Measurements from ENCODE around the gene MRPS10. TPM values are rescaled to one million over a fixed set of nuclear protein-coding genes. Genes with fewer than 3 reads are reported as not detected.

MRPS10 gene
- total and polyA plus RNA-seq, 4 donors: 20.1 to 26.8 (median 23.9) TPM

DNA sequence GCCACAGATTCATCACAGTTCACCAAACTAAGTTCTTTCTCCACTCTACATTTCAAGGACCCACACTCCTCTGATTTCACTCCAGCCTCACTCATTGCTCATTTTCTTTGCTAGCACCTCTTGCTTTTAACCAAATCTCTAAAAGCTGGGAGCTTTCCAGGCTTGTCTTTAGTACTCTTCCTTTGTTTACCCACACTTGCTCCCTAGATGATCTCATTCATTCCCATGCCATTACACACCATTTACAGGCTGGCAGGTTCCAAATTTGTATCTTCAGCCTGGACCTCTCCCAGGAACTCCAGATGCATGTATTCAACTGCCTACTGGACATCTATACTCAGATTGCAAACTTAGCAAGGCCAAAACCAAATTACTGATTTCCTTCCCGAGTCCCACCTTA lies 17.6 kb downstream of the MRPS10 start:
- H3K36me3 ChIP-seq (ENCODE audit: control insufficient read depth in 4 of 4, insufficient read depth in 3 of 4, low read depth in 1 of 4, low read length in 3 of 4): peaks cover 0 to 3% (median 0%) of the 10 kb centered on the region in 4 donors
- TF ChIP-seq NR2F2 (IDR thresholded peaks at IDR 0.05) (no peak), FOXA1 (IDR thresholded peaks at IDR 0.05) (peak; percentile 63), JUND (IDR thresholded peaks at IDR 0.05) (peak; percentile 37 to 90), RXRA (IDR thresholded peaks at IDR 0.05) (peak in 1 of 2 donors; percentile 22), FOXA2 (IDR thresholded peaks at IDR 0.05) (peak; percentile 76), YY1 (IDR thresholded peaks at IDR 0.05) (peak; percentile 41), HNF4A (conservative IDR thresholded peaks at IDR 0.05) (peak in 1 of 2 donors; percentile 34), GABPA (IDR thresholded peaks at IDR 0.05 in 1 of 2, conservative IDR thresholded peaks at IDR 0.05 in 1 of 2) (no peak)
- H3K4me1 ChIP-seq (ENCODE audit: control insufficient read depth in 4 of 4, insufficient read depth in 4 of 4, low read length in 3 of 4): peaks cover 2 to 23% (median 11%) of the 10 kb centered on the region in 4 donors
- H3K9me3 ChIP-seq (ENCODE audit: control insufficient read depth in 4 of 4, low read length in 3 of 4): peaks cover 0 to 2% (median 0%) of the 10 kb centered on the region in 4 donors
- WGBS: 70% methylated on average over 1 of the region's 1 CpG
- no peak for DNase-seq (ENCODE audit: low spot score)
- no peak overlapping the region for H3K4me3 ChIP-seq (ENCODE audit: low read depth in 1 of 3, low read length in 3 of 3)
- no peak overlapping the region for H3K9ac ChIP-seq (ENCODE audit: low read depth in 1 of 2, low read length in 2 of 2)
- no peak overlapping the region for H3K27ac ChIP-seq (ENCODE audit: low read depth in 1 of 2, low read length in 2 of 2)
- no peaks in the 10 kb centered on the region for H3K27me3 ChIP-seq (ENCODE audit: control insufficient read depth in 4 of 4, insufficient read depth in 4 of 4, low read length in 3 of 4)

DNA sequence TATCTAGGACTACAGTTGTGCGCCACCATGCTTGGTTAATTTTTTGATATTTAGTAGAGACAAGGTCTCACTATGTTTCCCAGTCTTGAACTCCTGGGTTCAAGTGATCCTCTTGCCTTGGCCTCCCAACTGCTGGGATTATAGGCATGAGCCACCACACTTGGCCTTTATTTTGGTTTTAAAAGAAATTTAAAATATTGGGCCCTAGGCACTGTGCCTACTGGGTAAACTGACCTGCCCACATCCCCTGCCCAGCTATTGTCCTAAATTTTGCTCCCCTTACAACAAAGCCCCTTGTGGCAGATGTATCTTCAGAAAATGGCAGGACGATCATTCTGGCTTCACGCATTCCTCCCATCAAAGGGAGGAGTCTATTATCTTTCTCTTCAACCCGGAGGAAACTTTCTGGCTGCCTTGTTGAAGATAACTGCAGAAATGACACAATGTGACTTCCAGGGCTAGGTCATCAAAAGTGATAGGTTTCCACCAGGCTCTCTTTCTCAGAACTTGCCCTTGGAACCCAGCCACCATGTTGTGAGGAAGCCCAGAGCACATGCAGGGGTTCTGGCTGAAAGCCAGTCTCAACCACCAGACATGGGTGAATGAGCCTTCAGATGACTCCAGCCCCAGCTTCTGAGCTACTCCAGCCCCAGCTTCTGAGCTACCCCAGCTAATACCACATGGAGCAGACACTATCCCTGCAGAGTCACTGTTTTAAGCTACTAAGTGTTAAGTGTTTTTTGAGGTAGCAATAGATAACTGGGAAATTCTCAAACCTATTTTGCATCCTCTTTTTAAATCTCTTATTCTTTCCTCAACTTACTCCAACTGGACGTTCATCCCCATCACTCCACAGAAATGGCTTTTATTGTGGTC lies 18.3 kb downstream of the MRPS10 start:
- TF ChIP-seq RXRA (IDR thresholded peaks at IDR 0.05) (no peak), TAF1 (conservative IDR thresholded peaks at IDR 0.05) (no peak), GABPA (IDR thresholded peaks at IDR 0.05 in 1 of 2, conservative IDR thresholded peaks at IDR 0.05 in 1 of 2) (no peak), NR2F2 (IDR thresholded peaks at IDR 0.05) (no peak), HNF4G (IDR thresholded peaks at IDR 0.05) (no peak), YY1 (IDR thresholded peaks at IDR 0.05) (no peak), JUND (IDR thresholded peaks at IDR 0.05) (no peak), SP1 (IDR thresholded peaks at IDR 0.05) (no peak), FOXA1 (IDR thresholded peaks at IDR 0.05) (no peak)
- TF ChIP-seq, protein P1, sequence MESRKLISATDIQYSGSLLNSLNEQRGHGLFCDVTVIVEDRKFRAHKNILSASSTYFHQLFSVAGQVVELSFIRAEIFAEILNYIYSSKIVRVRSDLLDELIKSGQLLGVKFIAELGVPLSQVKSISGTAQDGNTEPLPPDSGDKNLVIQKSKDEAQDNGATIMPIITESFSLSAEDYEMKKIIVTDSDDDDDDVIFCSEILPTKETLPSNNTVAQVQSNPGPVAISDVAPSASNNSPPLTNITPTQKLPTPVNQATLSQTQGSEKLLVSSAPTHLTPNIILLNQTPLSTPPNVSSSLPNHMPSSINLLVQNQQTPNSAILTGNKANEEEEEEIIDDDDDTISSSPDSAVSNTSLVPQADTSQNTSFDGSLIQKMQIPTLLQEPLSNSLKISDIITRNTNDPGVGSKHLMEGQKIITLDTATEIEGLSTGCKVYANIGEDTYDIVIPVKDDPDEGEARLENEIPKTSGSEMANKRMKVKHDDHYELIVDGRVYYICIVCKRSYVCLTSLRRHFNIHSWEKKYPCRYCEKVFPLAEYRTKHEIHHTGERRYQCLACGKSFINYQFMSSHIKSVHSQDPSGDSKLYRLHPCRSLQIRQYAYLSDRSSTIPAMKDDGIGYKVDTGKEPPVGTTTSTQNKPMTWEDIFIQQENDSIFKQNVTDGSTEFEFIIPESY (IDR thresholded peaks at IDR 0.05): no peak
- TF ChIP-seq, protein P2, sequence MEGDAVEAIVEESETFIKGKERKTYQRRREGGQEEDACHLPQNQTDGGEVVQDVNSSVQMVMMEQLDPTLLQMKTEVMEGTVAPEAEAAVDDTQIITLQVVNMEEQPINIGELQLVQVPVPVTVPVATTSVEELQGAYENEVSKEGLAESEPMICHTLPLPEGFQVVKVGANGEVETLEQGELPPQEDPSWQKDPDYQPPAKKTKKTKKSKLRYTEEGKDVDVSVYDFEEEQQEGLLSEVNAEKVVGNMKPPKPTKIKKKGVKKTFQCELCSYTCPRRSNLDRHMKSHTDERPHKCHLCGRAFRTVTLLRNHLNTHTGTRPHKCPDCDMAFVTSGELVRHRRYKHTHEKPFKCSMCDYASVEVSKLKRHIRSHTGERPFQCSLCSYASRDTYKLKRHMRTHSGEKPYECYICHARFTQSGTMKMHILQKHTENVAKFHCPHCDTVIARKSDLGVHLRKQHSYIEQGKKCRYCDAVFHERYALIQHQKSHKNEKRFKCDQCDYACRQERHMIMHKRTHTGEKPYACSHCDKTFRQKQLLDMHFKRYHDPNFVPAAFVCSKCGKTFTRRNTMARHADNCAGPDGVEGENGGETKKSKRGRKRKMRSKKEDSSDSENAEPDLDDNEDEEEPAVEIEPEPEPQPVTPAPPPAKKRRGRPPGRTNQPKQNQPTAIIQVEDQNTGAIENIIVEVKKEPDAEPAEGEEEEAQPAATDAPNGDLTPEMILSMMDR (IDR thresholded peaks at IDR 0.05; ENCODE audit: low read depth, low read length, missing input control): no peak
- no peak for DNase-seq (ENCODE audit: low spot score)
- H3K9me3 ChIP-seq (ENCODE audit: control insufficient read depth in 4 of 4, low read length in 3 of 4): peaks cover 0 to 2% (median 0%) of the 10 kb centered on the region in 4 donors
- H3K36me3 ChIP-seq (ENCODE audit: control insufficient read depth in 4 of 4, insufficient read depth in 3 of 4, low read depth in 1 of 4, low read length in 3 of 4): peaks cover 0 to 3% (median 0%) of the 10 kb centered on the region in 4 donors
- H3K27ac ChIP-seq (ENCODE audit: low read depth in 1 of 2, low read length in 2 of 2): no peak overlapping the region
- H3K4me1 ChIP-seq (ENCODE audit: control insufficient read depth in 4 of 4, insufficient read depth in 4 of 4, low read length in 3 of 4): peaks cover 2 to 16% (median 6%) of the 10 kb centered on the region in 4 donors
- no peak overlapping the region for H3K4me3 ChIP-seq (ENCODE audit: low read depth in 1 of 3, low read length in 3 of 3)
- WGBS: 89% methylated on average over 5 of the region's 5 CpGs
- H3K9ac ChIP-seq (ENCODE audit: low read depth in 1 of 2, low read length in 2 of 2): no peak overlapping the region
- H3K27me3 ChIP-seq (ENCODE audit: control insufficient read depth in 4 of 4, insufficient read depth in 4 of 4, low read length in 3 of 4): no peaks in the 10 kb centered on the region
